DND-41 (cell line): ENCODE measurements around the gene PIM2.

ENCODE experiments used
- EZH2 ChIP-seq: IDR thresholded peaks from 3 replicates; pipeline ENCODE4 v1.6.1; 2012; ENCODE audit warnings: borderline replicate concordance, low read depth, mild to moderate bottlenecking, moderate library complexity, low read length, inconsistent platforms; ENCODE audit not compliant: severe bottlenecking
- TF ChIP-seq, protein P1 (sequence below): IDR thresholded peaks from 2 replicates; pipeline ENCODE4 v1.5.1; 2012; ENCODE audit warnings: borderline replicate concordance, low read length, moderate library complexity, mild to moderate bottlenecking; ENCODE audit not compliant: poor library complexity, severe bottlenecking; ENCODE audit errors: extremely low read depth

DNA sequence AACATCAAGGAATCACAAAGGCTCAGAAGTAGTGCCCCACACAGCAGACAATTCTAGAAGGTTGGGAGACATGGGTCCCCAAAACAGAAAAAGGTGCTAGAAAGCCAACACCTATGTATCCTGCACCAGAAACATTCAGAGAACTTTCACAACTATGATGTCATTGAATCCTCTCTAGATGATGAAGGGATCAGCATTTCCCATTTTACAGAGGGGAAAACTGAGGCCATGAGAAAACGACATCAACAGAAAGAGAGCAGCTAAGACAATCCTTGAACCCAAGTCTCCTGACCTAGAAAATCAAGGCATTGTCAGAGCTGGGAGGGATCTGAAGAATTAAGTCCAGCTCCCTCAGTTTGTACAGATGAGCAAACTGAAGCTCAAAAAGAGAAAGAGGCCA is 49.6 kb upstream of the PIM2 start:
- TF ChIP-seq, protein P1, sequence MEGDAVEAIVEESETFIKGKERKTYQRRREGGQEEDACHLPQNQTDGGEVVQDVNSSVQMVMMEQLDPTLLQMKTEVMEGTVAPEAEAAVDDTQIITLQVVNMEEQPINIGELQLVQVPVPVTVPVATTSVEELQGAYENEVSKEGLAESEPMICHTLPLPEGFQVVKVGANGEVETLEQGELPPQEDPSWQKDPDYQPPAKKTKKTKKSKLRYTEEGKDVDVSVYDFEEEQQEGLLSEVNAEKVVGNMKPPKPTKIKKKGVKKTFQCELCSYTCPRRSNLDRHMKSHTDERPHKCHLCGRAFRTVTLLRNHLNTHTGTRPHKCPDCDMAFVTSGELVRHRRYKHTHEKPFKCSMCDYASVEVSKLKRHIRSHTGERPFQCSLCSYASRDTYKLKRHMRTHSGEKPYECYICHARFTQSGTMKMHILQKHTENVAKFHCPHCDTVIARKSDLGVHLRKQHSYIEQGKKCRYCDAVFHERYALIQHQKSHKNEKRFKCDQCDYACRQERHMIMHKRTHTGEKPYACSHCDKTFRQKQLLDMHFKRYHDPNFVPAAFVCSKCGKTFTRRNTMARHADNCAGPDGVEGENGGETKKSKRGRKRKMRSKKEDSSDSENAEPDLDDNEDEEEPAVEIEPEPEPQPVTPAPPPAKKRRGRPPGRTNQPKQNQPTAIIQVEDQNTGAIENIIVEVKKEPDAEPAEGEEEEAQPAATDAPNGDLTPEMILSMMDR: no peak
- no peak for TF ChIP-seq EZH2
